Endothelial cell of umbilical vein (primary cell): ENCODE results near the gene CAMK2G. TPM values are rescaled to one million over a fixed set of nuclear protein-coding genes. Genes with fewer than 3 reads are reported as not detected.
A peak's percentile ranks its signal among the peaks of the same experiment; 100 is the strongest.

Source experiments
- BruUV-seq: library from RNA; stranded (reverse); fragments of 400-500 nt; replicated peaks from 2 replicates; lab custom pipeline; 2021; lab: Mats Ljungman, UMichigan
- CTCF ChIA-PET: fragments of 300-600, 350-600 bp; sonication (Branson Sonifier 250); formaldehyde crosslinking; loops from one replicate; lab custom pipeline; 2021; ENCODE audit warnings: antibody characterized with exemption, inconsistent platforms; lab: Charles Lee
- POLR2A ChIA-PET: fragments of 300-600, 350-600 bp; sonication (Branson Sonifier 250); formaldehyde crosslinking; loops from one replicate; lab custom pipeline; 2021; ENCODE audit warnings: antibody characterized with exemption, inconsistent platforms; lab: Charles Lee
- DNase-seq: peaks from one replicate; pipeline ENCODE4 v3.0.0-alpha.2; 2011; ENCODE audit warnings: low read depth, low spot score
- FAIRE-seq: peaks from 2 replicates; lab custom pipeline; 2011; peaks lifted over from hg19 to GRCh38; lab: Jason Lieb, UNC
- H2AFZ ChIP-seq: 2 replicates; pipeline ENCODE4 v1.6.0; 2012; ENCODE audit warnings: low read depth, low read length, control low read depth, inconsistent platforms
- H3K27ac ChIP-seq: 2 replicates; pipeline ENCODE4 v1.5.1; 2011; ENCODE audit warnings: low read depth, mild to moderate bottlenecking, control low read depth, low read length, moderate library complexity; ENCODE audit not compliant: insufficient read depth
- H3K27me3 ChIP-seq, 2 experiments: 2 replicates each; pipeline versions ENCODE4 v1.6.0 to v1.6.1; 2011; ENCODE audit warnings: low read length in 2 of 2, mixed read lengths in 1 of 2; ENCODE audit not compliant: control insufficient read depth in 2 of 2, insufficient read depth in 2 of 2
- H3K36me3 ChIP-seq, 2 experiments: 2 replicates in 1 of 2; 3 replicates in 1 of 2; pipeline ENCODE4 v1.5.1; 2011; ENCODE audit warnings: low read length in 2 of 2, mild to moderate bottlenecking in 1 of 2, moderate library complexity in 1 of 2; ENCODE audit not compliant: control insufficient read depth in 2 of 2, insufficient read depth in 2 of 2; ENCODE audit errors: extremely low read depth in 1 of 2
- H3K4me1 ChIP-seq: 3 replicates; pipeline ENCODE4 v1.5.1; 2011; ENCODE audit warnings: mild to moderate bottlenecking, low read length; ENCODE audit not compliant: control insufficient read depth, insufficient read depth; ENCODE audit errors: extremely low read depth
- H3K4me2 ChIP-seq: 2 replicates; pipeline ENCODE4 v1.6.1; 2011; ENCODE audit warnings: low read length, control low read depth, mixed read lengths; ENCODE audit not compliant: insufficient read depth
- H3K4me3 ChIP-seq, 3 experiments: fragments of 200-600 bp in 1 of 3; sonication (generic), shearing (Covaris generic) in 1 of 3; replicated peaks in 1 of 3; 2 replicates each; pipeline ENCODE4 v1.5.1; 2011 to 2016; ENCODE audit warnings: control low read depth in 3 of 3, low read length in 3 of 3, mild to moderate bottlenecking in 2 of 3, inconsistent platforms in 1 of 3, low read depth in 1 of 3, moderate library complexity in 1 of 3; ENCODE audit not compliant: insufficient read depth in 1 of 3
- H3K79me2 ChIP-seq: 2 replicates; pipeline ENCODE4 v1.6.0; 2012; ENCODE audit warnings: low read length, inconsistent platforms; ENCODE audit not compliant: control insufficient read depth, insufficient read depth
- H3K9ac ChIP-seq: replicated peaks from 2 replicates; pipeline ENCODE3; 2011; ENCODE audit warnings: low read length, control low read depth; ENCODE audit not compliant: insufficient read depth; ENCODE audit errors: extremely low read depth
- H3K9me1 ChIP-seq: replicated peaks from 3 replicates; pipeline ENCODE4 v1.6.0; 2011; ENCODE audit warnings: mild to moderate bottlenecking, low read length; ENCODE audit not compliant: control insufficient read depth, insufficient read depth; ENCODE audit errors: extremely low read depth
- H3K9me3 ChIP-seq: replicated peaks from 2 replicates; pipeline ENCODE4 v1.5.1; 2012; ENCODE audit warnings: low read length, inconsistent platforms; ENCODE audit not compliant: control insufficient read depth, insufficient read depth
- H4K20me1 ChIP-seq: replicated peaks from 2 replicates; pipeline ENCODE3; 2011; ENCODE audit warnings: mild to moderate bottlenecking, low read length; ENCODE audit not compliant: control insufficient read depth, insufficient read depth; ENCODE audit errors: extremely low read depth
- EZH2 ChIP-seq: IDR thresholded peaks from 2 replicates; pipeline ENCODE4 v1.6.1; 2012; ENCODE audit warnings: borderline replicate concordance, low read depth, mild to moderate bottlenecking, moderate library complexity, low read length, inconsistent platforms; ENCODE audit not compliant: severe bottlenecking
- FOS ChIP-seq: IDR thresholded peaks from 2 replicates; pipeline ENCODE4 v1.6.1; 2011; ENCODE audit warnings: mild to moderate bottlenecking, low read length, moderate library complexity, borderline replicate concordance; ENCODE audit not compliant: insufficient read depth
- GATA2 ChIP-seq: IDR thresholded peaks from 2 replicates; pipeline ENCODE4 v1.7.0; 2011; ENCODE audit warnings: low read depth, mild to moderate bottlenecking, moderate library complexity, mixed read lengths, low read length; ENCODE audit not compliant: insufficient read length, insufficient read depth
- JUN ChIP-seq: IDR thresholded peaks from 2 replicates; pipeline ENCODE4 v1.6.1; 2011; ENCODE audit warnings: borderline replicate concordance, low read depth; ENCODE audit not compliant: insufficient read length, insufficient read depth
- MYC ChIP-seq: IDR thresholded peaks from one replicate; pipeline ENCODE4 v1.6.1; 2011; ENCODE audit warnings: mild to moderate bottlenecking, low read depth, low read length
- POLR2A ChIP-seq: IDR thresholded peaks from 2 replicates; pipeline ENCODE4 v1.6.1; 2012; ENCODE audit warnings: low read depth, mild to moderate bottlenecking, control low read depth, low read length
- POLR2AphosphoS5 ChIP-seq: IDR thresholded peaks from 2 replicates; pipeline ENCODE4 v1.6.1; 2012; ENCODE audit warnings: low read depth, mild to moderate bottlenecking, control low read depth, low read length, moderate library complexity; ENCODE audit not compliant: insufficient read depth
- dilution Hi-C: fragments of 300-500 bp; cut with MboI; formaldehyde crosslinking; loops from one replicate; pipeline ENCODE4 v1.15.0; 2019; ENCODE audit warnings: low sequenced_read_pairs; ENCODE audit not compliant: extremely low pct_ligation_motif_present
- intact Hi-C: fragments of 100-400 bp; cut with micrococcal nuclease; formaldehyde crosslinking; loops from one replicate; pipeline ENCODE4 v1.10.0; 2022
- polyA plus RNA-seq, 4 experiments: library from polyadenylated mRNA; depleted of rRNA in 3 of 4; stranded (reverse) in 3 of 4; unstranded in 1 of 4; fragments of >200 nt; gene quantifications; 2 replicates each; pipeline versions ENCODE4 v1.2.1 to v1.2.3, GENCODE V29; 2011 to 2012; ENCODE audit warnings: missing spikeins in 1 of 4
- total RNA-seq: library from RNA; stranded (reverse); gene quantifications from 2 replicates; pipeline ENCODE4 v1.2.3, GENCODE V29; 2021
- TF ChIP-seq, protein P1 (sequence below), 2 donors: IDR thresholded peaks; 1 replicate in 1 of 2; 2 replicates in 1 of 2; pipeline ENCODE4 v1.5.1; 2011; ENCODE audit warnings: low read length in 2 of 2, mild to moderate bottlenecking in 2 of 2, moderate library complexity in 2 of 2, control low read depth in 1 of 2, inconsistent platforms in 1 of 2, low read depth in 1 of 2; ENCODE audit not compliant: insufficient read depth in 1 of 2; ENCODE audit errors: extremely low read depth in 1 of 2
- TF ChIP-seq, protein P2 (sequence below): IDR thresholded peaks from 2 replicates; pipeline ENCODE4 v1.6.1; 2011; ENCODE audit not compliant: insufficient read depth, insufficient read length

CAMK2G gene
- total and polyA plus RNA-seq, 2 donors (not counting 3 experiments of a cell fraction or from before 2014, with no cell fraction given) = 27.2 to 33.6 TPM

DNA sequence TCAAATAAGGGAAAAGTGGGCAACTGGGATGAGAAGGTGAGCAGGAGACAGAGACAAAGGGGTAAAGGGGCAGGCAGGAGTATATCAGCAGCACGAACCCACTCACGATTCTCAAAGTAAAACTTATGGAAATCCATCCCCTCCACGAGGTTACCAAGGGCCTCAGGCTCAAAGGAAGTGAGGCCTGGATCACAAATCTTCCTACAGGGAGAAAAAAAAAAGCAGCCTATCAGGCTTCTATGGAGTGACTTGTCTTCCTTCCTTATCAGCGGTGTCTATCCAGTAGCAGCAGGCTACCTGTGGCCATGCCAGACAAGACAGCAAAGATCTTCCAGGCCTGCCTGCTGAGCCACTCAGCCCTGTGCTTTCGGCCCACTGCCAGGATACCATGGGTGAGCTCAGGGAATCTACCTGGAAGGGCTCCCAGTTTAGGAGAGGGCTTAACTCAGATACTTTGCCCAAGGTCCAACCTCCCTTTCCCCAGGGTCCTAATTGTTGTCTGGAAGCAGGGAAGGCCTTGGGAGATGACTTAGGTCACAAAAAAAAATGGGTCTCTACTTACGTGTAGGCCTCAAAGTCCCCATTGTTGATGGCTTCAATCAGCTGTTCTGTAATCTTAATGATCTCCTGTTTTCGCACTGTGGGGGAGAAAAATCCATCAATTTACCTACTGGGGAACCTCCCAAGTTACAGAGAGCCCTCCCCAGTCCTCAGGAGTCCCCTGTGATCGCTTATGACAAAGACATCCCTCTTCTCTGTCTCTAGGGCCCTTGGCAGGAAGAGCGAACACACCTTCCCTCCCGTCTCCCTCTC, 57.2 kb downstream of the CAMK2G start:
- Histone ChIP-seq H3K27ac (peak overlapping the region; percentile 78), H3K9me3 (no peaks in the 10 kb centered on the region), H3K9me1 (no peaks in the 10 kb centered on the region), H2AFZ (no peak overlapping the region), H3K27me3 (no peaks in the 10 kb centered on the region), H3K36me3 (peaks cover 8 to 10% of the 10 kb centered on the region in 2 experiments), H3K4me3 (no peak overlapping the region), H3K9ac (no peak overlapping the region), H3K79me2 (no peaks in the 10 kb centered on the region), H4K20me1 (no peaks in the 10 kb centered on the region), H3K4me2 (no peak overlapping the region), H3K4me1 (peaks cover 39% of the 10 kb centered on the region)
- TF ChIP-seq, protein P1, sequence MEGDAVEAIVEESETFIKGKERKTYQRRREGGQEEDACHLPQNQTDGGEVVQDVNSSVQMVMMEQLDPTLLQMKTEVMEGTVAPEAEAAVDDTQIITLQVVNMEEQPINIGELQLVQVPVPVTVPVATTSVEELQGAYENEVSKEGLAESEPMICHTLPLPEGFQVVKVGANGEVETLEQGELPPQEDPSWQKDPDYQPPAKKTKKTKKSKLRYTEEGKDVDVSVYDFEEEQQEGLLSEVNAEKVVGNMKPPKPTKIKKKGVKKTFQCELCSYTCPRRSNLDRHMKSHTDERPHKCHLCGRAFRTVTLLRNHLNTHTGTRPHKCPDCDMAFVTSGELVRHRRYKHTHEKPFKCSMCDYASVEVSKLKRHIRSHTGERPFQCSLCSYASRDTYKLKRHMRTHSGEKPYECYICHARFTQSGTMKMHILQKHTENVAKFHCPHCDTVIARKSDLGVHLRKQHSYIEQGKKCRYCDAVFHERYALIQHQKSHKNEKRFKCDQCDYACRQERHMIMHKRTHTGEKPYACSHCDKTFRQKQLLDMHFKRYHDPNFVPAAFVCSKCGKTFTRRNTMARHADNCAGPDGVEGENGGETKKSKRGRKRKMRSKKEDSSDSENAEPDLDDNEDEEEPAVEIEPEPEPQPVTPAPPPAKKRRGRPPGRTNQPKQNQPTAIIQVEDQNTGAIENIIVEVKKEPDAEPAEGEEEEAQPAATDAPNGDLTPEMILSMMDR (IDR thresholded peaks at IDR 0.05; ENCODE audit: extremely low read depth in 1 of 2, insufficient read depth in 1 of 2, low read depth in 1 of 2, low read length in 2 of 2) = no peak
- peak; percentile 45 for TF ChIP-seq GATA2
- DNase-seq (no peak), FAIRE-seq (peak; percentile 57)
- no TSS peak for BruUV-seq
- intact Hi-C loops = no loop called here
- dilution Hi-C loops = no loop called here
- ChIA-PET POLR2A (no interaction called here), CTCF (interaction anchor here (0.7 kb wide), 1 partner anchor 62 kb away, joined by 3 read pairs; no protein-coding TSS in a partner anchor)

DNA sequence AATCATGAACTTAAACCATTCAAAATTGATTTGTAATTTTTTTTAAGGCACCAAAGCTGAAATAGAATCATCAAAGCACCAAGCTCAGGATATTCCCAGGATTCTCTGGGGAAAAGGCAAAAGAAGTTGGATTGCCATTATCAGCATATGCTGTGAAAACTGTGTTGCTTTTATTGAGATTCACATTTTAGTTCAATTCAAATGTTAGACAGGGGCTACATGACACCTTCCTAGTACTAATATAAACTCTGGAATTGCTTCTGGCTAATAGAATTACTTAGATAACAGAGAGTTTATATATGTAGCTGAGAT, 58.7 kb downstream of the CAMK2G start:
- no peak for FAIRE-seq
- H3K27me3 ChIP-seq = no peaks in the 10 kb centered on the region
- CTCF ChIA-PET = interaction anchor here (0.8 to 1.4 kb wide), 10 partner anchors 10 to 64 kb away, joined by 3 to 5 read pairs (median 3); no protein-coding TSS in a partner anchor
- intact Hi-C loops = no loop called here
- H4K20me1 ChIP-seq = no peaks in the 10 kb centered on the region
- peak overlapping the region; percentile 25 for H3K9ac ChIP-seq
- no peak for DNase-seq
- no peaks in the 10 kb centered on the region for H3K9me1 ChIP-seq
- peaks cover 39% of the 10 kb centered on the region for H3K4me1 ChIP-seq
- POLR2A ChIA-PET = no interaction called here
- BruUV-seq = TSS peak; percentile 17
- H3K4me3 ChIP-seq = peak overlapping the region in 1 of 3 experiments; percentile 11
- no peaks in the 10 kb centered on the region for H3K9me3 ChIP-seq
- no peaks in the 10 kb centered on the region for H3K79me2 ChIP-seq
- H2AFZ ChIP-seq = no peak overlapping the region
- no peak for TF ChIP-seq GATA2
- no peak for TF ChIP-seq JUN
- TF ChIP-seq EZH2 = no peak
- no peak for TF ChIP-seq FOS
- TF ChIP-seq POLR2AphosphoS5 = no peak
- TF ChIP-seq MYC = no peak
- TF ChIP-seq, protein P1 (IDR thresholded peaks at IDR 0.05; ENCODE audit: extremely low read depth in 1 of 2, insufficient read depth in 1 of 2, low read depth in 1 of 2, low read length in 2 of 2) = no peak
- TF ChIP-seq, protein P2, sequence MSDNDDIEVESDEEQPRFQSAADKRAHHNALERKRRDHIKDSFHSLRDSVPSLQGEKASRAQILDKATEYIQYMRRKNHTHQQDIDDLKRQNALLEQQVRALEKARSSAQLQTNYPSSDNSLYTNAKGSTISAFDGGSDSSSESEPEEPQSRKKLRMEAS = no peak
- TF ChIP-seq POLR2A = no peak
- dilution Hi-C loops = no loop called here
- peak overlapping the region; percentile 61 for H3K4me2 ChIP-seq
- peak overlapping the region; percentile 78 for H3K27ac ChIP-seq
- H3K36me3 ChIP-seq = peaks cover 8 to 10% of the 10 kb centered on the region in 2 experiments
